ENCODE results near the gene N4BP2.

Gene N4BP2

DNA sequence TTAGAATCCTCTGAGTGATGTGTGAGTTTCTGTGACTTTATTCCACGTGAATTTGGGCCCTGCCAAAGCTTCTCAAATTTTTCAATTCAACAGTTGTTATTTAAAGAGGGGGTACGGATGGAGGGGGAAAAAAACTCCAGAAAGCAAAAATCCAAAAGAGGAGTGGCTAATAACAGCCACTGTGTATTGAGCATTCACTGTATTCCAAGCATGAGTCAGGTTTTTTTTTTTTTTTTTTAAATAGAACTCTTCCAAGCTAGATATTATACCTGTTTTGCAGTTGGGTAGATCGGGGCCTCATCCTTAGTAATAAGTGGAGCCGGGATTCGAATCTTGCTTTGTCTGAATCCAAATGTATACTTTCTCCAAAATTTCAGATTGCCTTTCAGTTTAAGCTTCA is 133.8 kb downstream of the N4BP2 start:
- in situ Hi-C loops (cut with MboI; ENCODE audit: low sequenced_read_pairs): no loop called here

DNA sequence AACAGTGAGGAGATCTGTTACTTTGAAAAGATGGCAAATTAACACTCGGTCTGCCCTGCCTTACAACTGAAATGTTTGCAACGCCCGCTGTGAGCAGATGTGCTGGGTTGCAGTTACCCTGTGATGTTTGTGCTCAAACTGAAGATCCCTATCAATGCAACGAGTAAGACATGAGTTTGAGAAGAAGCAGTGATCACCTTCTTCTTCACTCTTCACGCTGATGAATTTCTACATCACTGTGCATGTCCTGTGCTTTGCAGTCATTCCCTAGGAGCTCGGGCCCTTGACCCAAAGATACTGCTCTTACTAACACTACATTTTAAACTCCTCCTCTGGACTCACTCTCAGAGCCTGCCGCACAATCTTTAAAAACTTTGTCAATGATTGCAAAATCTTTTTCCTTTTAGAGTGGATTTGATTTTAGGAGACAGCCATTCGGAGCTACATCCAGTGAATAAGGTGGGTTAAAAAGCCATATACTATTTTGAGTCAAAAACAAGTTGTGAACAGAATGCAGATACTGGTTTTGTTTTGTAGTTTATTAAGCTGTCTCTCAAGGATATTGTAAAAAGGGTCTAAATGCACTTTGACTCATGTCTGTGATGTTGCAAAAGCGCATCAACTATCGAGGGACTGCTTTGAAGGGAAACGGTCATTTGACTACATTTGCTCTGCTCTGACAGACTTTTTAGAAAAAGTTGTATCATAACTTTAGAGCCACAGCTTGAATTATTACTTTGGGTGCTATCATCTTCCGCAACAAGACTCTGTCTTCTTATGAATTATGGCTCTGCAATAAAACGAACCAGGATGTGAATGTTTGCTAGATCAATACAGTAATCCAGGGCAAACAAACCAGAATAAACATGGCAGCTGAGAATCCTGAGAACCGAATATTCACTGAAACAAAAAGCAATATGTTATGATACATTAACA is 134.5 kb downstream of the N4BP2 start:
- in situ Hi-C loops (cut with MboI; ENCODE audit: low sequenced_read_pairs): no loop called here

DNA sequence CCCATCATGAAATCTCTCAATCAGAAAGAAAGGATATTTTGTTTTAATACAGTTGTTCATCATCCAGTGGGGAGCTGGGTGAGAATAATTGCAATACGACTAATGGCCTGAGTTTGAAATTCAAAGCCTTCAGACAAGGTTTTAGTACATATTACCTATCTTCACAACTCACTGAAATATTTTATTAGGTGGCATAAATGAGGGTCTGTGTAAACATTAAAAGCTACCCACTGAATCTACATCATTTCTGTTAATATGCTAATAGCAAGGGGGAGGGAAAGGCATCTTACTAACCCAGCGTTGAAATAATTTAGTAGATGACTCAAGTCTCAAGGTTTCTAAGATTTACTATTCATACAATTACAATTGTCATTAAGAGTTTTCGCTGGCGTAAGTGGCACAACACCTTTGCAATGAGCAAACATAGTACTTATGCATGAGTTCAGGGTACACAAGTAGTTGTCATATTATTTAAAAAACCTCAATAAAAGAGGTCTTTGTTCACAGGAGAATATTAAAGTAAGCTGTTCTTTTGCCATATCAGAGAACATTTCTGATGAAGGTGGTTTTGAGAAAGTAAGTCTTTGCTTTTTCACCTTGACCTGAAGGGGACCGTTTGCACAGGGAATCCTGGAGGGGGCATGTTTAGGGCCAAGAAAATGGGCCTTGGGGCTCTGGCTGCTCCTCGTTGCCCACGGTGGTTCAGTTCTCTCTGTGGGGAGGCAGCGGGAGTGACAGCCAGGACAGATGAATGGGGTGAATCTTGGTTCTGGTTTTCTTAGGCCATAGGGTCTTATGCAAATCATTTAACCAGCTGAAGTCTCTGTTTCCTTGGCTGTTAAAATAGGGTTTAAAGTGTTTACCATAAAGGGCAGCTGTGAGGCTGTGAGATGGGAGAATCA is 135.7 kb downstream of the N4BP2 start:
- in situ Hi-C loops (cut with MboI; ENCODE audit: low sequenced_read_pairs): no loop called here

DNA sequence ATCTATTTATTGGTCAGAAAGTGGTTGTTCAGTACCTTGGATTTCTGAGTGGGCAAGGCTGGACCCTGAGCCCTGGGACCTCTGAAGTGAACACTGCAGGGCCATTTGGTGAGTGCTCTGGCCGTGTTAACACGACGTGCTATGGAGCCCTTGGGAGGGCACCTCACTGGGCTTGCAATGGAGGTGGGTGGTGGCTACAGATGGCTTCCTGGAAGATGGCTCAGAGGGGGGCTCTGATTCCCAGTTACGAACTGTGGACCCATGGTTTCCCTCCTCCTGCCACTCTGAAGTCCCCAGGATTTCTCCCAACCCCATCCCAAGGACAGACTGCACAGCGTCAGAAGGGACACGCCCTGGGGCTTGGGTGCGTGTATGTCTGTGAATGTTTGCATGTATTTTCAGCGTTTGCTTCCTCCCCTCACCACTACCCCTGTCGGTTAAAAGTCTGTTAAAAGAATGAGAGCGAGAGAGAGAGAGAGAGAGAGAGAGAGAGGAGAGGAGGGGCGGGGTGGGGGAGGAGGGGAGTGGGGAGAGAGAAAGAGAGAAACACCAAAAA is 136.4 kb downstream of the N4BP2 start:
- in situ Hi-C loops (cut with MboI; ENCODE audit: low sequenced_read_pairs): no loop called here

DNA sequence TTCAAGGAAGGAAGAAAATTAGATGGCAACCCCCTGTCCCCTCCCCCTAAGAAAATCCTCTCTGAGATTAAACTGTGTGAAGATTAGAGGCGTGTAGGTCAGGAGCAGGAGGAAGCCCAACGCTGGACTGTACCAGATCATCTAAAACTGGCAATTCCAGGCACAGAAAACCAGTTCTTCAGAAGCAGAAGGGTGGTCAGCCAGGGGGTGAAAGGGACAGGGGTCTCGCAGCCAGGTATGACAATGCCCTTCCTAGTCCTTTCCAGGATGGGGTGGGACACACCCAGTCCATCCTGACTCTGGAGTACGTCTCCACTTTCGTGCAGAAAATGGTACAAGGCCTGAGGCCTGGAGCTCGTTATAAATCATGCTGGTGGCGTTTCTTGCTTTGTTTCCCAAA is 136.9 kb downstream of the N4BP2 start:
- in situ Hi-C loops (cut with MboI; ENCODE audit: low sequenced_read_pairs): no loop called here

DNA sequence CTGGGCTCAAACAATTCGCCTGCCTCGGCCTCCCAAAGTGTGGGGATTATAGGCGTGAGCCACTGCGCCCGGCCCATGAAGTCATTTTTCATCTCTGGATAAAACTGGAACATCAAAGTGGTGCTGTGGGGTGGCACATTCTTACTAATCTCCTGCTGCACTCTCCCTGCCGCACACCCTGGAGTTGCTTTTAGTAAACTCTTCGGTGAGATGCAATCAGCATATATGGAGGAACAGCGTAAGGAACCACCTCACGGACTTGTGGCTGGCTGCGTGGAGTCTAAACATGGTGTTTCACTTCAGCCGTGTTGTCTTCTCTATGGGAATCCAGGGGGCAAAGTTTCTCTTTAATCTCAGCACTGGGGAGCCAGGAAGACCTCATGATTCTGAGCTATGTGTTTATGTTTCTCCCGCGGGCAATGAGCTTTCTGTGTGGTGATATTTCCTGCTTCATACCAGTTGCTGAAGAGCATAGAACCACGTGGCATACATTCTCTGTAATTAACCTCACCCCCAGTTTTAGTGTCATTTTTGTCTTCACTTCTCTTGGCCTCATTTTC is 138.0 kb downstream of the N4BP2 start:
- in situ Hi-C loops (cut with MboI; ENCODE audit: low sequenced_read_pairs): no loop called here

DNA sequence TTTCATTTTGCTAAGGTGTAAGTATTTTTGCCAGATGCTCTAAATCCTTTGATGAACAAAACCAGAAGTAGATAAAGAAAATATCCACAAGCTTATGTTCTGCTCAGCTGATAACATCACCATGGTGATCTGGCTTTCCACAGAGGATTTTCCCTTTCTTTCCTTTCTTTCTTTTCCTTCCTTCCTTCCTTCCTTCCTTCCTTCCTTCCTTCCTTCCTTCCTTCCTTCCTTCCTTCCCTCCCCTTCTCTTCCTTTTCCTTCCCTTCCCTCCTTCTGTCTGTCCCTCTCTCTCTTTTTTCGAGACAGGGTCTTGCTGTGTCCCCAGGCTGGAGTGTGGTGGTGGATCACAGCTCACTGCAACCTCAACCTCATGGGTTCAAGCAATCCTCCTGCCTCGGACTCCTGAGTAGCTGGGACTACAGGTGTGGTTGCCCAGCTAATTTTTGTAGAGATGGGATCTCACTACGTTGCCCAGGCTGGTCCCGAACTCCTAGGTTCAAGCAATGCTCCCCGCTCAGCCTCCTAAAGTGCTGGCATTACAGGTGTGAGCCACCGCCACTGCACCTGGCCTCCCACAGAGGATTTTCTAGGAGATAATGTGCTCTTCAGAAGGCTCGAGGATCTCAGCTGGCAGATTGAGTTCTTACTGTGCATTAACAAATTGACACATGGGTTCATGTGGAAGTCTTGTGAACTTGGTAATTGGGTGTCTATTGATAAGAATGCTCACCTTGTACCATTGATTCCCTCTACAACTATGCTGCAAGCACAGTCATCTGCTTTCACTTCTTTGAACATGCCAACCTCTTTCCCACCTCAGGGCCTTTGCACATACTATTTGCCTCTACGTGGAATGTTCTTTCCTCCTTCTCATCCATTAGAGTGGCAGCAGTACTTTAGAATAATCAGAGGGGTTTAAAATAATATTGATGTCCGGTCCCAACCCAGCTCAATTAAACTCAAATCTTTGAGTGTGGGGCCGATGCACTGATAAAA is 138.8 kb downstream of the N4BP2 start:
- in situ Hi-C loops (cut with MboI; ENCODE audit: low sequenced_read_pairs): no loop called here

DNA sequence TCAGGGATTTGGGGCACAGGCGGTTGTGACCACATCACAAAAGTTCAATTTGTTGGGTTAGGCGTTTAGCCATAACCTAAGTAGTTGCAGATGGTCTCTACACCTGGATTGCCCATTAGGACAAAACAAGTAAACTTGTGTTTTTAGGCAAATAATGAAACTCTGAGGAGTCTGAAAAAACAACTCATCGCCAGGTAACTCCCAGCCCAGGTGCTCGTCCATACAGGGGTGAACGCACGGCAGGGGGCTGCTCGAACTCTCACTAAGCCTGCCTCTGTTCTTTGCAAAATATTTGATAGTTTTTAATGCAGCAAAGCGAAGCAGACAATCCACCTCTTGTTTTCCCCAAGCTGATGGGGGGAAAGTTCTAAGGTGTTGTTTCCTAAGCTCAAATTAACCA is 139.6 kb downstream of the N4BP2 start:
- in situ Hi-C loops (cut with MboI; ENCODE audit: low sequenced_read_pairs): no loop called here

DNA sequence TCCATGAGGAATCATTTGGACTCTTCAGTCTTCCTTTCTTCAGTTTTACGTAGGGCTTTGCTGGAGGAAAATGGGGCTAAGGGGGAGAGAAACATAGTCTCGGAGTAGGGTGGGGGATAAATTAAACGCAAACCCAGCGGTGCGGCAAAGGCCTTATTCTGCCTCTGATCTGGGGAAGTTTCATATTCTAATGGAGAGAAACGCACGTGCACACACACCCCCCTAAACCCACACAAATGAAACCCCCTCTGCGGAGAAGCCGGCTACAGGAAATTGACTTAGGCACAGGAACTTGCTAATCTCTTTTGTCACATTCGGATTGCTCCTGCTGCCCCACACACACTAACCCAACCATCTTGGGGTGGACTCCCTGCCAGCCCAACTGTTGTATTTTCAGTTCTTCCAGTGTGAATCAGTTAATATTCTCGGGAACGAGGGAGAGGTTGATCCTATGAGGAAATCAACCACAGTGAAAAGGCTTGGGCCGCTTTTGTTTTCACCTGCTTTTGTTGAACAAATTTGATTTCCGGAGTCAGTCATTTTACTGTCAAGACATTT is 140.2 kb downstream of the N4BP2 start, which contains the start of gene RHOH:
Gene RHOH (plus strand): TSS at position 308 of the 558 bp plus-strand sequence. CDS start 46,356 bp downstream, outside the sequence.
- in situ Hi-C loops (cut with MboI; ENCODE audit: low sequenced_read_pairs): no loop called here

DNA sequence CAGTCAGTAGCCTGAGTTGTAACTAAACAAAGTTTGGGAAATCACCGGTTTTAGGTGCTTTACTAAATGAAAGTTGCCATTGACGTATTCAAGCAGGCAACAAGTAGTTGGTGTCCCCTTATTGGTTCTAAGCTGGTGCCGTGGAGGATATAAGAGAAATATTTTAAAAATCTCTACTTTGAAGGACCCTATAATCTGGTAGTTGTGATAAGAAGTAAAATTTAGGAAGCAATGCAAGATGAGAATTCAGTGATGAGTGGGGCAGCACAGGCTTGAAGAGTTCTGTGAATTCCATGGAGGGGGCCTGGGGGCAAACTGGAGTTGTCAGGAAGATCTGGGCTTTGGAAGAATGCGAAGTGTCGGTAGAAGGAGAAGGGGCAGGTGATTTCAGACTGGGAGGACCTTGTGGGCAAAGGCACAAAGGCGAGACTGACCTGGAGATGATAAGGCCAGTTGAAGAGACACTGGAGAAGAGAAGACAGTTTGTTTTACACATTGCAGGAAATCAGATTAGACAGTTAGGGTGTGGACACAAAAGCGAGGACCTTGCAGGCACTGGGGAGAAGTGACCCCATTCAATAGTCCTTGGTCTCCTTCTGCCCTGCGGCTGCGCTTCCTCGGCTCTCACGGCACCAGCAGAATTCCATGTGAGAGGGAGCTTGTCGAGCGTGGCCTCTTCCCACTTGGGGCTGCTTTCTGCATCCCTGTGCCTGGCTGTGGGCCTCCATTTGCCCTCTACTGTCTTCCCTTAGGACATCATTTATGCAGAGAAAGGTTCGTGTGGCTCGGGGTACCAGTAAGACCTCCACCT is 141.4 kb downstream of the N4BP2 start:
- in situ Hi-C loops (cut with MboI; ENCODE audit: low sequenced_read_pairs): no loop called here

DNA sequence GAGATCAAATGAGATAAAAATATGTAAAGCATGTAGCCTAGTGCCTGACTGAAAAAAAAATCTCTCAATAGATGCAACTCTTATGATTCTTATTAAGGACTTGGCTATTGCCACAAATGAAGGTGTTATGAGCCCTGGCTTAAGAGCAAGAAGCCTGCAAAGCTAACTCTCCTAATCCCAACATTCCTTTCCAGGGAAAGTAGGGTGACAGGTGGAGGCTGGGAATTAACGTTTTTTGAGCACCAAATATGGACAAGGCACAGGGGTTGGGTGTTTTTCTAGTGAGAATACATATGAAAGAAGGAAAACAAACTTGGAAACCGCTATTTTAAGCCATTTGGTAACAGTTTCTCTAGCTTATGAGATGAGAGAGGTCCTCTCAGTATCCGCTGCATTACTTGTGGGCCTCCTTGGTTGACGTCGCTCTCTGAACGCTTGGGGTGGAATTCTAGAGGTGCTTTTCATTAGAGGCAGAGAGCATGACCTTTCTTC is 142.6 kb downstream of the N4BP2 start:
- in situ Hi-C loops (cut with MboI; ENCODE audit: low sequenced_read_pairs): no loop called here

DNA sequence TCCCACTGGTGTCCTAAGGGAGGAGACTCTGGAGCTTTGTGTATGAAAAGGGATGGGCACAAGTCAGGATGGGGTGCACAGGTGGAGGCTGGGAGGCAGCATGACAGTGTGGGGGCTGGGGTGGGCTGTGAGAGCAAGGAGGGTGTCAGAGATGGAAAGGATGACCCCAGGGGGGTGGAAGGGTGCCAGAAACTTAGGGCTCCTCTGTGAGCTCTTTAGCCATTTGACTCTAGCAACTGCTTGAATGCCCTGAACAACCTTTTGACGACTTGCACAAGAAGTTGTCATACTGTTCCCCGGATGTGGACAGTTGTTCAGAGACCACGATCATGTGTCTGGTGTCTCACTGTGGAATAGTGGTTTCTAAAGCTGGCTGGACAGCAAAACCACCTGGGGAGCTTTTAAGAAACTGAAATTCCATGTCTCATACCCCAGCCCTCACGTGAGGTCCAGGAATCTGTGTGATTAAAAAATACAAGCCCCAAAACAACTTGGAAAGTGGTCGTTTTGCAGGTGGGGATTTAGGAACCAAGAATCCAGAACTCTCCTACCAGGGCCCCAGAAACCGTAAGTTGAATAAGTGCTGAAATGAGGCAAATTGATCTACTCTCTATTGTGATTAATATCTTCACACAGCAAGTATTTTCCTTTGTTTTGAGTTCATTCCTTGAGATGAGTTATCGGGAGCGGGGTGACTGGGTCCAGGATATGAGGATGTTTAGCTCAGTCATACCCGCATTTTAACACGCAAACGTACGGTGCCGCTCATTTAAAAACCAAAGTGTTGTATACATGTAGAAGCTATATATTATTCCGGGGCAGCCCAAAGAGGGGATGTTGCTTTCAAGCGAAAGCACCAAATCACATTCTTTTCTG is 143.6 kb downstream of the N4BP2 start:
- in situ Hi-C loops (cut with MboI; ENCODE audit: low sequenced_read_pairs): no loop called here

DNA sequence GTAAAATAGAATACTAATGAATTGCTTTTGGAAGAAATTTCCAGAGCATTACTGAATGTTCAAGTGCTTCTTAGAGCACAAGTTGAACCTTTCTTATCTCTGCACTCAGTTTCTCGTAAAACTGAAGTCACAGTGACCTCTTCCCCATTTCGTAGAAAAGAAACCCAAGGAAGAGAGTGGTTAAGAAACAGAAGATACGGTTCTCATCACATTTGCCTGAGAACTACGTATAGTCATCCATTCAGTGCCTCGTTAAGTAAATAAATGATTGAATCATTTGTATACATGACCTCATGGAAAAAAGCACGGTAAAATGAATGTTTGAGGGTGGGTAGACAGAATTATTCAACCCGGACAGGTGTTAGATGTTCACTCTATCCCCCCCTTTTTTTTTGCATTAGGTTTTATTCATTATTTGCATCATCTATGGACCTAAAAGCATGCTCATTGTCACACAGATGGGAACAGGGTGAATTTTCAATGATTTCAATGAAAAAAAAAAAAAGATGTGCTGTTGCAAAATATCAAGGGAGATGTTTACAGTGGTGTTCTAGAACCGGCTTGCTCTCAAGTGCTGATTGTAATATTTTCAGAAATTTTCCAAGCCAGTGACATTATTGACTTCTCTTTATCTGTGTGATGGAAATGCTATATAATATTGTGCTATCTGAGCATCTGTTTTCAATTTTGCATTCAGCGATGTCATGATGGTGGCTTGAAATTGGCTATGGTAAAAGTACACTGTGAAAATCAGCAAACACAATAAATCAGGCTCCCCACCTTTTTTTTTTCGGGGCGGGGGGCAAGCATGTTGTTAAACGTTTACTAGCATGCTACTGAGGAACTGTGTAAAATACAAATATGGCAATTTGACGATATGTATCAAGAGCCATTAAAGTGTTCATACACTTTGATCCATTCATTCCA is 144.5 kb downstream of the N4BP2 start:
- in situ Hi-C loops (cut with MboI; ENCODE audit: low sequenced_read_pairs): no loop called here

DNA sequence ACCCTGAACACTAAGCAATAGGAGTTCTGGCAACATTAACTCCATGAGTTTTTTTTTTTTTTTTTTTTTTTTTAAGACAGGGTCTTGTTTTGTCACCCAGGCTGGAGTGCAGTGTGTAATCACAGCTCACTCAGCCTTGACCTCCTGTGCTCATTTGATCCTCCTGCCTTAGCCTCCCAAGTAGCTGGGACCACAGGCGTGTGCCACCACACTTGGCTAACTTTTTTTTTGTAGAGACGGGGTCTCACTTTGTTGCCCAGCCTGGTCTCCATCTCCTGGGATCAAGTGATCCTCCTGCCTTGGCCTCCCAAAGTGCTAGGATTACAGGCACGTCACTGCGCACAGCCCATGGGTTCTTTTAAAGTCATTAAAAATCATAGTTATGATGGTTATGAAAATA is 145.2 kb downstream of the N4BP2 start:
- in situ Hi-C loops (cut with MboI; ENCODE audit: low sequenced_read_pairs): no loop called here

DNA sequence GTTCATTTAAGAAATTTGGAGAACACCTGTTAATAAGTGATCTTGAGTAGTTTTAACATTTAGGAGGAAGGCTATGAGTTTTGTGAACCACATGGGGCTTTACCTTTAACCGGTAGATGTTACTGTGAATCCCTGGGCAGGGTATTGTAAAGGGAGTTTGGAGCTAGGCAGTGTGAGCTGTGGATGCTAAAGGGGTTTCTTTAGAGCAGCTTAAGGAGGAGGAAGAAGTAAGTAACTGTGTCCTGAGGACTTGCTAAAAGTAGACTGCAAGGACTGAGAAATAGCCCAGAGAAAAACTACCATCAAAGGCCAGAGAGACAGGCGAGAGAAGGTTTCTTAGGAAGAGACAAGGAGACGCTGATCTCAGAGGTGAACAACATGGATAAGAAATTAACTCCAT is 145.8 kb downstream of the N4BP2 start:
- in situ Hi-C loops (cut with MboI; ENCODE audit: low sequenced_read_pairs): no loop called here

DNA sequence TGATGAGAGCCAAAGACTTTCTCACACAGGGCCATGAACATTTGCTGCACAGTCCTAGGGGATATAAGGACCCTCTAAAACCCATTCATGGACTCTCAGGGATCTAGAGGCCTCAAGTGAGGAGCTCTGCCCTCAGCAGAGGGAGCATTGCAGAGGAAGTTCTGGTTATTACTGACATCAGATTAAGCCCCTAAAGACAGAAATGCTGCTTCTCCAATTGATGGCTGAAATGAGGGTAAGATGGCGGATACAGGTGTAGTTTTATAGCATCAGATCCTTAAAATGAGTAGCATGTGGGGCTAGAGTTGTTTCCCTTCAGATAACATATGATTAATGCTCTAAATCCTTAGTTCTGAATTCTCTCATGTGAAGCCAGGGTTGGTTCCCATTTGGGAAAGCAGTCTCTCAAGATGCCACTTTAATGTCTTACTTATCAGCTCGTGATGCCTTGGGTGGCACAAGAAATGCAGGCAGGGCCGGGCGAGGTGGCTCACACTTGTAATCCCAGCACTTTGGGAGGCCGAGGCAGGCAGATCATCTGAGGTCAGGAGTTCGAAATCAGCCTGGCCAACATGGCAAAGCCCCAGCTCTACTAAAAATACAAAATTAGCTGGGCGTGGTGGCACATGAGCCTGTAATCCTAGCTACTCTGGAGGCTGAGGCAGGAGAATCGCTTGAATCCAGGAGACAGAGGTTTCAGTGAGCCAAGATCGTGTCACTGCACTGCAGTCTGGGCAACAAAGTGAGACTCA is 148.0 kb downstream of the N4BP2 start:
- in situ Hi-C loops (cut with MboI; ENCODE audit: low sequenced_read_pairs): no loop called here

Measured in HL-60/S4 treated with retinoic acid at 250 ng/mL for 4 days and 3 days (cell line).